ENCODE data around the gene ACAD11. TPM values are rescaled to one million over a fixed set of nuclear protein-coding genes. Genes with fewer than 3 reads are reported as not detected.

ACAD11 gene
- total RNA-seq, 1 experiment from 2014 or later = 25.0 TPM

DNA sequence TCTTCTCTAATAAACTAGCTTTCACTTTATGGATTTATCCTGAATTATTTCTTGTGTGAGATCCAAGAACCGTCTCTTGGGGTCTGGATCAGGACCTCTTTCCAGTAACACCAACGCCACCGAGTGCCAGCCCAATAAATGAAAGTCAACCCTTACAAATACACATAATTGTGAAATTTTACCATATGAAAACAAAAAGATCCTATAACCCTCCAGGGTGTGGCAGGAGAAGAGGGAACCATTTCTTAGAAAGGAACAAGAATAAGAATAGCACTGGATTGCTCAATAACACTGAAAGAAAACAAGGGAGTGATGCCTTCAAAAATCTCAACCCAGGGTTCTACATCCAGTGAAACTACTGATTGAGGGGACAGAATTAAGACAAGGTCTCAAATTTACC is 114.1 kb downstream of the ACAD11 start:
- Histone ChIP-seq H3K9me2 (replicated peaks; ENCODE audit: insufficient read depth, low read length) (no peaks in the 10 kb centered on the region), H3K36me3 (ENCODE audit: insufficient read depth, low read length) (no peaks in the 10 kb centered on the region), H3K27ac (ENCODE audit: low read length) (no peak overlapping the region), H3K4me3 (ENCODE audit: low read length) (no peak overlapping the region), H2AFZ (ENCODE audit: low read length) (no peak overlapping the region), H3K79me2 (ENCODE audit: low read length) (no peaks in the 10 kb centered on the region), H3K27me3 (ENCODE audit: low read length) (no peaks in the 10 kb centered on the region), H4K20me1 (ENCODE audit: insufficient read depth, low read depth, low read length) (no peaks in the 10 kb centered on the region), H3K9me3 (ENCODE audit: low read length) (no peaks in the 10 kb centered on the region), H3K9ac (ENCODE audit: low read length) (no peak overlapping the region), H3K4me2 (ENCODE audit: low read depth, low read length, poor library complexity, severe bottlenecking) (no peak overlapping the region), H3K4me1 (ENCODE audit: low read length) (no peaks in the 10 kb centered on the region; the same call in 1 of the 2 replicates)
- no peak for DNase-seq

DNA sequence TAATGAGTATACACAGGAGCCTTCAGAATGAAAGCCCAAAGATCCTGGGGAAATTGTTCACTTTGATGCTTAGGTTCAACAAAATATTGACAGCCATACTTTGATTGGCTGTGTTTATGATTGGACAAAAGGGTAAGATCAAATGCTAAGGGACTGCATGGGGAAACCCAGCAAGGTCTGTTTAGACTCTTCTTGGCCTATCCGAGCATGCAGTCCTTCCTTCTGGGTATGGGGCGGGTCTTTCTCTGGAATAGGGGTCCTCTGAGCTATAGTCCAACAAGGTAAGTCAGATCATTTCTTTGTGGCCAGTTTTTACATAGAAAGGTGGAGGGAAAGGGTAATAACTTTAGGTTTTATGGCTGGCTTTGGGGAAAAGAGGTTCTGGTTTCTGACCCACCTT is 115.5 kb downstream of the ACAD11 start:
- H2AFZ ChIP-seq (ENCODE audit: low read length) = no peak overlapping the region
- no peaks in the 10 kb centered on the region for H4K20me1 ChIP-seq (ENCODE audit: insufficient read depth, low read depth, low read length)
- no peaks in the 10 kb centered on the region for H3K9me3 ChIP-seq (ENCODE audit: low read length)
- H3K9me2 ChIP-seq (replicated peaks; ENCODE audit: insufficient read depth, low read length) = no peaks in the 10 kb centered on the region
- no peaks in the 10 kb centered on the region for H3K4me1 ChIP-seq (ENCODE audit: low read length)
- H3K79me2 ChIP-seq (ENCODE audit: low read length) = no peaks in the 10 kb centered on the region
- no peak for DNase-seq
- H3K36me3 ChIP-seq (ENCODE audit: insufficient read depth, low read length) = peaks cover 3% of the 10 kb centered on the region; the same call in 1 of the 2 replicates
- H3K4me2 ChIP-seq (ENCODE audit: low read depth, low read length, poor library complexity, severe bottlenecking) = no peak overlapping the region
- H3K4me3 ChIP-seq (ENCODE audit: low read length) = no peak overlapping the region
- no peak overlapping the region for H3K27ac ChIP-seq (ENCODE audit: low read length)
- H3K27me3 ChIP-seq (ENCODE audit: low read length) = no peaks in the 10 kb centered on the region
- H3K9ac ChIP-seq (ENCODE audit: low read length) = no peak overlapping the region

DNA sequence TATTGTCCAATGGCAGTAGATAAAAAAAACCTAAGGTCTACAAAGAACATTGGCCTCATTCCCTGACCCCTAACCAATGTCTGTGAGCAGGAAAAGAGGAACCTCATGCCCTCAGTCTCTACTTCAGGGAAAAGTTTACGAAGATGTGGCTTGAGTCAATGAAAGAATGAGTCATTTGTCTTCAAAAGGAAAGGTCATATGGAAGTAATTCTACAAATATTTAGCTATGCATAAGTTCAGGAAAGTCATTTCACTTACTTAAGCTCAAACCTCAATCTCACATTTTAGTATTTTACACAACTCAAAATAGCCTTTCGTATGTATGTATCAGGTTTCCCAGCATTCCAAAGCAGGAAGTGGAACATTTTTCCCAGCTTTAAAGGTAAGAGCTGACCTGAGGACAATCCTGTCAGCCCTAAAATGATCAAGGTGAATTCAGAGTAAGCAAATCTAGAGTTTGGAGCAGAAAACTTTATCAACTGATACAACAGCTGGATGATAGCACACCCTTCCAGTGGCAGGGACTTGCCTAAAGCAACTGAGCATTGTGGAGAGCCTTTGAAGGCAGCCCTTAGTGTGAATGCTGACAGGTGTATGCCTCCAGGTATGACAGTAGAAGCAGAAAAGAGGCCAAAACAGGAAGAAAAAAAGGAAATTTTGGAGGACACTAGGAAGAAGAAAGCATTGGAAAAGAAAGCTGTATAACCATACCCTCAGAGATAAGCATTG is 116.4 kb downstream of the ACAD11 start:
- Histone ChIP-seq H4K20me1 (ENCODE audit: insufficient read depth, low read depth, low read length) (no peaks in the 10 kb centered on the region), H3K27ac (ENCODE audit: low read length) (no peak overlapping the region), H3K79me2 (ENCODE audit: low read length) (no peaks in the 10 kb centered on the region), H2AFZ (ENCODE audit: low read length) (no peak overlapping the region), H3K9me2 (replicated peaks; ENCODE audit: insufficient read depth, low read length) (no peaks in the 10 kb centered on the region), H3K9ac (ENCODE audit: low read length) (no peak overlapping the region), H3K4me2 (ENCODE audit: low read depth, low read length, poor library complexity, severe bottlenecking) (no peak overlapping the region), H3K27me3 (ENCODE audit: low read length) (no peaks in the 10 kb centered on the region), H3K9me3 (ENCODE audit: low read length) (no peaks in the 10 kb centered on the region), H3K4me1 (ENCODE audit: low read length) (no peaks in the 10 kb centered on the region), H3K4me3 (ENCODE audit: low read length) (no peak overlapping the region), H3K36me3 (ENCODE audit: insufficient read depth, low read length) (peaks cover 8% of the 10 kb centered on the region; the same call in 1 of the 2 replicates)
- no peak for DNase-seq

DNA sequence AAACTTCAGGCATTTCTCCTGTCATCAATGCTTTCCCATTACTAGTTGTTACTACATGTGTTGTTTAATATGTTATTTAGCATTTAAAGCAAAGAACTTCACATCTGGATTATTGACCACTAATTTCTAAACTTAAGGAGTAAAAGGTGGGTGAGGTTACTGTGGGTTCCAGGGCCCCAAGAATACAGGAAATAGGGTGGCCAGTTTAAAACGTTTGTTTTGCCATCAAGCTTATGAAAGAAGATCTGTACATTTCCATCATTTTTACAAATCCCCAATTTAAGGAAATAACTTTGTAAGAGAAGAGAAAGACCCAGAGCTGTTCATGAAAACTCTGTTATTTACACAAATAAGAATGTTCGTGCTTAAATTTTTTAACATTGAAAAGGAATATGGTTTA is 117.0 kb downstream of the ACAD11 start:
- no peak overlapping the region for H3K4me2 ChIP-seq (ENCODE audit: low read depth, low read length, poor library complexity, severe bottlenecking)

DNA sequence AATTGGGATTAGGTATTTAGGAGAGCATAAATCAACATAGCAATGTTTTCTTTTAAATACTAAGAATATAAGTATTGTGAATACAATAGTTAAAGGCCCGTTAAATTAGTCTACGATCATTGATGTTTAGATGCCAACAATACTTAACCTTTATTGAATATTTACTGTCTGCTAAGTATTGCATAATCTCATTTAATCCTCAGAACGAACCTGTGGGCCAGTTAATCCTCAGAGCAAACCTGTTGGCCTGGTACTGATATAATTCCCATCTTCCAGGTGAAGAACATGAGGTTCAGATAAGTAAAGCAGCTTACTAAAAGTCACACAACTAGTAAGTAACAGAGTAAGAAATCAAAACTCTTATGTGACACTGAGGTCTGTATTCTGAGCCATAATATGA is 119.9 kb downstream of the ACAD11 start:
- Histone ChIP-seq H3K9me3 (ENCODE audit: low read length) (no peaks in the 10 kb centered on the region), H2AFZ (ENCODE audit: low read length) (no peak overlapping the region), H3K9ac (ENCODE audit: low read length) (no peak overlapping the region), H3K27me3 (ENCODE audit: low read length) (no peaks in the 10 kb centered on the region), H3K27ac (ENCODE audit: low read length) (no peak overlapping the region), H3K9me2 (replicated peaks; ENCODE audit: insufficient read depth, low read length) (no peaks in the 10 kb centered on the region), H4K20me1 (ENCODE audit: insufficient read depth, low read depth, low read length) (no peaks in the 10 kb centered on the region), H3K36me3 (ENCODE audit: insufficient read depth, low read length) (peaks cover 8% of the 10 kb centered on the region; the same call in 1 of the 2 replicates), H3K4me3 (ENCODE audit: low read length) (no peak overlapping the region), H3K4me2 (ENCODE audit: low read depth, low read length, poor library complexity, severe bottlenecking) (no peak overlapping the region), H3K4me1 (ENCODE audit: low read length) (peaks cover 6% of the 10 kb centered on the region), H3K79me2 (ENCODE audit: low read length) (peaks cover 10% of the 10 kb centered on the region; the same call in 1 of the 2 replicates)
- DNase-seq = no peak

More for the DNA sequence above, 117.0 kb downstream of the ACAD11 start:
- Histone ChIP-seq H3K9me3 (ENCODE audit: low read length) (no peaks in the 10 kb centered on the region), H3K36me3 (ENCODE audit: insufficient read depth, low read length) (peaks cover 8% of the 10 kb centered on the region; the same call in 1 of the 2 replicates), H3K4me1 (ENCODE audit: low read length) (no peaks in the 10 kb centered on the region), H3K9me2 (replicated peaks; ENCODE audit: insufficient read depth, low read length) (no peaks in the 10 kb centered on the region), H3K4me3 (ENCODE audit: low read length) (no peak overlapping the region), H3K79me2 (ENCODE audit: low read length) (no peaks in the 10 kb centered on the region), H4K20me1 (ENCODE audit: insufficient read depth, low read depth, low read length) (no peaks in the 10 kb centered on the region), H3K27ac (ENCODE audit: low read length) (no peak overlapping the region), H2AFZ (ENCODE audit: low read length) (no peak overlapping the region), H3K9ac (ENCODE audit: low read length) (no peak overlapping the region), H3K27me3 (ENCODE audit: low read length) (no peaks in the 10 kb centered on the region)
- no peak for DNase-seq

DNA sequence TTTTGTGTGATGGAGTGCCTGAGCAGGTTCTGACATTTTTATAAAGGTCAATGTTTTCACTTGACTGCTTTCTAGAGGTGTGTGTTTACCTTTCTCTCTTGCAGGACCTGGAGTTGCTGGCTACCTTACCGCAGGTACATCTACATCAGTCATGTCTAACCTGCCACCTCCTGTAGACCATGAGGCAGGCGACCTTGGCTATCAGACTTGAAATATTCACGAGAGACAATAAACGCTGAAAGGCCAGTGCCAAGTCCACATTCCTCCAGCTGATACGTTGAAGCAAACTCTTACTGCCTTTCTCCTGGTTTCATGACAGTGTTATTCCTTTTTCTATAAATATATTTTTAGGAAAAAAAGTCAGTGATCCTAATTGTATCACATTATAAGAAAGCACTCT is 121.5 kb downstream of the ACAD11 start:
- H3K9me2 ChIP-seq (replicated peaks; ENCODE audit: insufficient read depth, low read length) = no peaks in the 10 kb centered on the region
- peaks cover 13% of the 10 kb centered on the region for H3K4me1 ChIP-seq (ENCODE audit: low read length)
- H4K20me1 ChIP-seq (ENCODE audit: insufficient read depth, low read depth, low read length) = no peaks in the 10 kb centered on the region
- no peaks in the 10 kb centered on the region for H3K9me3 ChIP-seq (ENCODE audit: low read length)
- no peaks in the 10 kb centered on the region for H3K27me3 ChIP-seq (ENCODE audit: low read length)
- no peak overlapping the region for H2AFZ ChIP-seq (ENCODE audit: low read length)
- H3K4me2 ChIP-seq (ENCODE audit: low read depth, low read length, poor library complexity, severe bottlenecking) = no peak overlapping the region
- DNase-seq = no peak
- H3K4me3 ChIP-seq (ENCODE audit: low read length) = no peak overlapping the region
- H3K36me3 ChIP-seq (ENCODE audit: insufficient read depth, low read length) = peaks cover 13% of the 10 kb centered on the region; the same call in 1 of the 2 replicates
- no peak overlapping the region for H3K9ac ChIP-seq (ENCODE audit: low read length)
- H3K79me2 ChIP-seq (ENCODE audit: low read length) = peaks cover 14% of the 10 kb centered on the region; the same call in 1 of the 2 replicates
- H3K27ac ChIP-seq (ENCODE audit: low read length) = no peak overlapping the region

DNA sequence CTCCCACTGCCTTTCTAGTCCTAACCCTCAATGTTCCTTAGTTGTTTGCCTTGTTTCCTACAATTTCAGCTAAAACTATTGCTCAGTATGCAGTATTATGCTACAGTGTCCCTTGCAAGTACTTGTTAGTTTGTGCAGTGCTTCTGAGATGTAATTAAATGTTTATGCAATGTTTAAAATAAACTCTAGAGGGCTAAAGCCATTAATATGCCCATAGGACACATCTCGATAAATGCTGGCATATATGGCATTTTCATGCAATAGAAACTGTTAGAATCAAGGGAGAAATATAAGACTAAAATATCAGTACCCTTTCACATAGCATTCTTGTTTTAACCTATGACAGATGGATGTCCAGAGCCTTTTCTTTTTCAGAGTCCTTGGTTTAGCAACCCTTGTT is 122.3 kb downstream of the ACAD11 start:
- H2AFZ ChIP-seq (ENCODE audit: low read length) = no peak overlapping the region
- H3K27me3 ChIP-seq (ENCODE audit: low read length) = no peaks in the 10 kb centered on the region
- H3K27ac ChIP-seq (ENCODE audit: low read length) = no peak overlapping the region
- no peaks in the 10 kb centered on the region for H3K9me3 ChIP-seq (ENCODE audit: low read length)
- H3K9me2 ChIP-seq (replicated peaks; ENCODE audit: insufficient read depth, low read length) = no peaks in the 10 kb centered on the region
- DNase-seq = no peak
- H3K36me3 ChIP-seq (ENCODE audit: insufficient read depth, low read length) = peaks cover 13% of the 10 kb centered on the region; the same call in 1 of the 2 replicates
- no peak overlapping the region for H3K9ac ChIP-seq (ENCODE audit: low read length)
- peaks cover 14% of the 10 kb centered on the region; the same call in 1 of the 2 replicates for H3K79me2 ChIP-seq (ENCODE audit: low read length)
- no peak overlapping the region for H3K4me2 ChIP-seq (ENCODE audit: low read depth, low read length, poor library complexity, severe bottlenecking)
- H3K4me1 ChIP-seq (ENCODE audit: low read length) = peaks cover 13% of the 10 kb centered on the region
- no peak overlapping the region for H3K4me3 ChIP-seq (ENCODE audit: low read length)
- H4K20me1 ChIP-seq (ENCODE audit: insufficient read depth, low read depth, low read length) = no peaks in the 10 kb centered on the region

DNA sequence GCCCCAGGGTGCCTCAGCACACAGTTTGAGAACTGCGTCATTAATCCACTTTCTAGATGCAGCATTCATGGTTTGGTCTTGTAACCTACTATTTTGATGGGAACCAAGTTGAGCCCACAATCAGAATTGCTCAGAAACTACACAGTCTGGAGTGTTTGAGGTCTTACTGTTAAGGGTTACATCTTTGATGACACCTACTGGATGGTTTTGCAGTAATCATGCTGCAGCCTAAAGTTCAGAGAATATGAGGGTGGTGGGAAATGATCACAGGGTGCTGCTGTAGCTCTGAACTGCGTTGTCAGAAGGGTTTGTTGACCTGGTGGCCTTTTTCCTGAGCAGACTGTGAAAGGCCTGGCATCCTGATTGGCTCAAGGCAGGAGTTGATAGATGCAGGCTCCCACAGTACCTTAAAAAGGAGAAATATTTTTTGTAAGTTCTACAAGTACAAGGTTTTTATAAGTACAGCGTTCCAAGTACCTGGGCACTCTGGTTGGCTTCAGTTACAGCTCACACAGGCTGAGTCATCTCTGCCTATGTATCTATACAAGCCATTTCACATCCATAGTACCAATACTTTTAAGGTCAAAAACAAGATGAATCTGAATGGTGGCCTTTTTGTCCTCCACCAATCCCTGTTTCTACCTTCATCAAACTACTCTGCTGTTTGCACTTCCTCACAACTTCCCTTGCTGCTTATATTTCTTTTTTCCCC is 123.0 kb downstream of the ACAD11 start:
- no peak for DNase-seq
- H3K36me3 ChIP-seq (ENCODE audit: insufficient read depth, low read length) = peaks cover 13% of the 10 kb centered on the region; the same call in 1 of the 2 replicates

More for the DNA sequence above, 123.0 kb downstream of the ACAD11 start:
- H4K20me1 ChIP-seq (ENCODE audit: insufficient read depth, low read depth, low read length) = no peaks in the 10 kb centered on the region
- H3K4me3 ChIP-seq (ENCODE audit: low read length) = no peak overlapping the region
- H3K9ac ChIP-seq (ENCODE audit: low read length) = no peak overlapping the region
- no peak overlapping the region for H3K27ac ChIP-seq (ENCODE audit: low read length)
- H3K4me1 ChIP-seq (ENCODE audit: low read length) = peaks cover 13% of the 10 kb centered on the region
- no peak overlapping the region for H2AFZ ChIP-seq (ENCODE audit: low read length)
- H3K4me2 ChIP-seq (ENCODE audit: low read depth, low read length, poor library complexity, severe bottlenecking) = no peak overlapping the region
- no peaks in the 10 kb centered on the region for H3K9me2 ChIP-seq (replicated peaks; ENCODE audit: insufficient read depth, low read length)
- peaks cover 14% of the 10 kb centered on the region; the same call in 1 of the 2 replicates for H3K79me2 ChIP-seq (ENCODE audit: low read length)
- no peaks in the 10 kb centered on the region for H3K27me3 ChIP-seq (ENCODE audit: low read length)
- no peaks in the 10 kb centered on the region for H3K9me3 ChIP-seq (ENCODE audit: low read length)
